Germinal center (tissue), 1 donor: ENCODE measurements around the gene SLC38A2.
"Not testable (repeated sequence)": the region's sequence is repeated elsewhere in the genome, so short reads cannot be mapped to it uniquely, and the experiment has no call there.

Experiments
- DNase-seq: peaks from one replicate; pipeline ENCODE4 v3.0.0; 2012; ENCODE audit warnings: mixed read lengths, low spot score

Gene SLC38A2

GRCh38 chr12:46360370-46360769, 12.2 kb downstream of the SLC38A2 start:
- DNase-seq = no peak

- no peak for DNase-seq
Observed at GRCh38 chr12:46359667-46360280, 12.8 kb downstream of the SLC38A2 start.

- no peak for DNase-seq
Observed at GRCh38 chr12:46358791-46359666, 13.5 kb downstream of the SLC38A2 start.

- no peak for DNase-seq
Observed at GRCh38 chr12:46358325-46358700, 14.3 kb downstream of the SLC38A2 start.

GRCh38 chr12:46357438-46358324, 14.9 kb downstream of the SLC38A2 start:
- no peak for DNase-seq

- DNase-seq = no peak
Observed at GRCh38 chr12:46356655-46357437, 15.7 kb downstream of the SLC38A2 start.

- no peak for DNase-seq
Observed at GRCh38 chr12:46354802-46355199, 17.8 kb downstream of the SLC38A2 start.

GRCh38 chr12:46354111-46354801, 18.3 kb downstream of the SLC38A2 start:
- DNase-seq = no peak

GRCh38 chr12:46351886-46352650, 20.5 kb downstream of the SLC38A2 start:
- no peak for DNase-seq

- no peak for DNase-seq
Observed at GRCh38 chr12:46351138-46351537, 21.4 kb downstream of the SLC38A2 start.

GRCh38 chr12:46349253-46349652, 23.3 kb downstream of the SLC38A2 start:
- DNase-seq = no peak

- no peak for DNase-seq
Observed at GRCh38 chr12:46343118-46343852, 29.3 kb downstream of the SLC38A2 start.

GRCh38 chr12:46342562-46343033, 30.0 kb downstream of the SLC38A2 start:
- DNase-seq = no peak

- no peak for DNase-seq
Observed at GRCh38 chr12:46339051-46339450, 33.5 kb downstream of the SLC38A2 start.

- DNase-seq = no peak
Observed at GRCh38 chr12:46332260-46332659, 40.3 kb downstream of the SLC38A2 start.

- not testable (repeated sequence) for DNase-seq
Observed at GRCh38 chr12:46325075-46325474, 47.5 kb downstream of the SLC38A2 start.

GRCh38 chr12:46320731-46321130, 51.8 kb downstream of the SLC38A2 start:
- no peak for DNase-seq

GRCh38 chr12:46318037-46318436, 54.5 kb downstream of the SLC38A2 start:
- no peak for DNase-seq
